B cell (primary cell): ENCODE measurements around the gene RPUSD3. TPM values are rescaled to one million over a fixed set of nuclear protein-coding genes. Genes with fewer than 3 reads are reported as not detected.
A peak's percentile ranks its signal among the peaks of the same experiment; 100 is the strongest.

ENCODE experiments used
- ATAC-seq: fragments of 200-7000 bp; cut with Tn5 transposase; one replicate; pipeline ENCODE4 v1.10.0; 2021; ENCODE audit warnings: low read depth, mild to moderate bottlenecking, moderate number of reproducible peaks, moderate library complexity
- CTCF ChIA-PET: fragments of 350-600 bp; sonication (Branson Sonifier 250); formaldehyde crosslinking; loops from one replicate; lab custom pipeline; 2021; ENCODE audit warnings: antibody characterized with exemption, inconsistent platforms; lab: Charles Lee
- POLR2A ChIA-PET: fragments of 350-600 bp; sonication (Branson Sonifier 250); formaldehyde crosslinking; loops from one replicate; lab custom pipeline; 2021; ENCODE audit warnings: antibody characterized with exemption; lab: Charles Lee
- DNase-seq: peaks from one replicate; pipeline ENCODE4 v3.0.0; 2013
- H2AFZ ChIP-seq: 2 replicates; pipeline ENCODE4 v1.6.1; 2012; ENCODE audit warnings: mild to moderate bottlenecking, low read depth, low read length; ENCODE audit not compliant: insufficient read depth, poor library complexity, severe bottlenecking
- H3K27ac ChIP-seq, 2 donors: 1 replicate in 1 of 2; 2 replicates in 1 of 2; pipeline ENCODE4 v1.5.1; 2012 to 2013; ENCODE audit warnings: low read length in 2 of 2, mild to moderate bottlenecking in 2 of 2, moderate library complexity in 1 of 2
- H3K27me3 ChIP-seq, 4 experiments: fragments of 200-600 bp in 1 of 4; sonication (generic) in 1 of 4; replicated peaks in 1 of 4; 1 replicate in 2 of 4; 2 replicates in 2 of 4; pipeline versions ENCODE4 v1.6.1 to v1.7.0; 2013 to 2016; ENCODE audit warnings: low read length in 3 of 4, mild to moderate bottlenecking in 2 of 4, mixed read lengths in 1 of 4, moderate library complexity in 1 of 4; ENCODE audit not compliant: insufficient read depth in 4 of 4, control insufficient read depth in 3 of 4; ENCODE audit errors: control extremely low read depth in 1 of 4
- H3K36me3 ChIP-seq, 2 experiments: replicated peaks in 1 of 2; 1 replicate in 1 of 2; 2 replicates in 1 of 2; pipeline versions ENCODE4 v1.6.1 to v1.7.1; 2013; ENCODE audit warnings: low read length in 1 of 2; ENCODE audit not compliant: insufficient read depth in 2 of 2, control insufficient read depth in 1 of 2; ENCODE audit errors: control extremely low read depth in 1 of 2, extremely low read depth in 1 of 2
- H3K4me1 ChIP-seq, 2 donors: fragments of 200-600 bp in 1 of 2; sonication (generic) in 1 of 2; 1 replicate in 1 of 2; 2 replicates in 1 of 2; pipeline versions ENCODE4 v1.5.1 to v1.6.1; 2013 to 2017; ENCODE audit warnings: low read length in 2 of 2; ENCODE audit not compliant: control insufficient read depth in 2 of 2, insufficient read depth in 2 of 2
- H3K4me2 ChIP-seq: replicated peaks from 2 replicates; pipeline ENCODE3; 2012; ENCODE audit warnings: mild to moderate bottlenecking, low read depth, low read length; ENCODE audit not compliant: poor library complexity, severe bottlenecking
- H3K4me3 ChIP-seq, 5 experiments: fragments of 200-600 bp in 1 of 5; sonication (generic) in 1 of 5; 1 replicate in 3 of 5; 2 replicates in 2 of 5; pipeline versions ENCODE4 v1.5.1 to v1.7.0; 2011 to 2016; ENCODE audit warnings: low read length in 4 of 5, mild to moderate bottlenecking in 4 of 5, low read depth in 2 of 5, control low read depth in 1 of 5, moderate library complexity in 1 of 5; ENCODE audit not compliant: insufficient read depth in 1 of 5; ENCODE audit errors: control extremely low read depth in 1 of 5, extremely low read depth in 1 of 5
- H3K79me2 ChIP-seq: fragments of 200-600 bp; sonication (generic); one replicate; pipeline ENCODE4 v1.6.0; 2016; ENCODE audit warnings: low read length; ENCODE audit not compliant: control insufficient read depth, insufficient read depth
- H3K9ac ChIP-seq: fragments of 200-600 bp; sonication (generic); 2 replicates; pipeline ENCODE4 v1.6.1; 2017; ENCODE audit warnings: mild to moderate bottlenecking, low read length, moderate library complexity
- H3K9me3 ChIP-seq, 3 donors: one replicate each; pipeline versions ENCODE4 v1.6.1 to v1.7.1; 2013; ENCODE audit warnings: low read length in 2 of 3; ENCODE audit not compliant: control insufficient read depth in 2 of 3, insufficient read depth in 1 of 3; ENCODE audit errors: control extremely low read depth in 1 of 3
- H4K20me1 ChIP-seq: 2 replicates; pipeline ENCODE4 v1.6.0; 2012; ENCODE audit warnings: mild to moderate bottlenecking, low read length; ENCODE audit not compliant: insufficient read depth, control insufficient read depth, poor library complexity, severe bottlenecking
- H3K27ac Mint-ChIP-seq: one replicate; pipeline ENCODE4 v1.8.0; 2021; ENCODE audit warnings: mixed read lengths
- H3K27me3 Mint-ChIP-seq: one replicate; pipeline ENCODE4 v1.8.0; 2021; ENCODE audit warnings: mixed read lengths
- H3K4me1 Mint-ChIP-seq: one replicate; pipeline ENCODE4 v1.8.0; 2021; ENCODE audit warnings: mixed read lengths
- H3K4me3 Mint-ChIP-seq: one replicate; pipeline ENCODE4 v1.8.0; 2021; ENCODE audit warnings: mixed read lengths
- H3K9me3 Mint-ChIP-seq: one replicate; pipeline ENCODE4 v1.8.0; 2022; ENCODE audit warnings: mixed read lengths; ENCODE audit not compliant: insufficient read depth
- EZH2 ChIP-seq: IDR thresholded peaks from 2 replicates; pipeline ENCODE4 v1.6.1; 2012; ENCODE audit warnings: borderline replicate concordance, low read depth, mild to moderate bottlenecking, moderate library complexity, low read length; ENCODE audit not compliant: insufficient read depth, poor library complexity, severe bottlenecking
- WGBS: methylation state at CpG from one replicate; pipeline ENCODE4 v1.1.5; 2013; ENCODE audit warnings: missing lambda C conversion rate; ENCODE audit not compliant: insufficient coverage; 5-methylcytosine and 5-hydroxymethylcytosine counted together
- intact Hi-C: fragments of 100-400 bp; cut with micrococcal nuclease; formaldehyde crosslinking; loops from one replicate; pipeline ENCODE4 v1.10.0; 2022
- polyA plus RNA-seq: library from polyadenylated mRNA; depleted of rRNA; stranded (reverse); fragments of >200 nt; gene quantifications from 2 replicates; pipeline ENCODE4 v1.2.3, GENCODE V29; 2012
- total RNA-seq, 2 donors: library from RNA; stranded (reverse); fragments of 120-200 nt in 1 of 2; gene quantifications; 1 replicate in 1 of 2; 2 replicates in 1 of 2; pipeline versions ENCODE4 v1.2.3 to v1.2.4, GENCODE V29; 2013 to 2022
- TF ChIP-seq, protein P1 (sequence below): fragments of 200-600 bp; IDR thresholded peaks from one replicate; pipeline ENCODE4 v1.8.0; 2022; ENCODE audit warnings: antibody characterized with exemption, mild to moderate bottlenecking

RPUSD3 gene
- total and polyA plus RNA-seq, 2 donors (not counting 1 experiment from before 2014, with no cell fraction given), result 57.0 to 60.7 TPM

DNA sequence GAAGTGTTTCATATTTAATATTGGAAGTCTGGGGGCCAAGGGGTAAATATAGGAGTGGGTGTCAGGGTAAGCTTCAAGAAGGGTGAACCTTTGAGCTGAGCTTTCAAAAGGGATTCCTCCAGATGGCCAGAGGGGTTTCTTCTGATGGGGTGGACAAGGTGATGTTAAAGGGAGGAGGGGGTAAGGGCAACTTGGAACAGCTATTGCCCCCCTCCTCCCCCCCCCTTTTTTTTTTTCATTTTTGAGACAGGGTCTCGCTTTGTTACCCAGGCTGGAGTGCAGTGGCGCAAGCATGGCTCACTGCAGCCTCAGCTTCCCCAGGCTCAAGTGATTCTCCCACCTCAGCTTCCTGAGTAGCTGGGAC, 35.8 kb downstream of the RPUSD3 start:
- WGBS, result no CpG with 5 or more reads among the region's 2 CpGs
- H3K4me3 ChIP-seq, result no peak overlapping the region
- Mint-ChIP-seq H3K9me3 (no peaks in the 10 kb centered on the region), H3K4me3 (no peak overlapping the region), H3K27me3 (no peaks in the 10 kb centered on the region), H3K4me1 (peaks cover 38% of the 10 kb centered on the region), H3K27ac (peak overlapping the region; percentile 20)
- no peak for ATAC-seq
- intact Hi-C loops, result no loop called here
- POLR2A ChIA-PET, result interaction anchor here (0.5 to 2.4 kb wide), 5 partner anchors 13 to 73 kb away, joined by 3 to 12 read pairs (median 5); partner anchors contain the start of genes ARPC4 and TADA3
- no peak overlapping the region for H3K4me2 ChIP-seq
- H3K27ac ChIP-seq, result peak overlapping the region in 1 of 2 donors; percentile 90
- TF ChIP-seq EZH2, result no peak
- TF ChIP-seq, protein P1, sequence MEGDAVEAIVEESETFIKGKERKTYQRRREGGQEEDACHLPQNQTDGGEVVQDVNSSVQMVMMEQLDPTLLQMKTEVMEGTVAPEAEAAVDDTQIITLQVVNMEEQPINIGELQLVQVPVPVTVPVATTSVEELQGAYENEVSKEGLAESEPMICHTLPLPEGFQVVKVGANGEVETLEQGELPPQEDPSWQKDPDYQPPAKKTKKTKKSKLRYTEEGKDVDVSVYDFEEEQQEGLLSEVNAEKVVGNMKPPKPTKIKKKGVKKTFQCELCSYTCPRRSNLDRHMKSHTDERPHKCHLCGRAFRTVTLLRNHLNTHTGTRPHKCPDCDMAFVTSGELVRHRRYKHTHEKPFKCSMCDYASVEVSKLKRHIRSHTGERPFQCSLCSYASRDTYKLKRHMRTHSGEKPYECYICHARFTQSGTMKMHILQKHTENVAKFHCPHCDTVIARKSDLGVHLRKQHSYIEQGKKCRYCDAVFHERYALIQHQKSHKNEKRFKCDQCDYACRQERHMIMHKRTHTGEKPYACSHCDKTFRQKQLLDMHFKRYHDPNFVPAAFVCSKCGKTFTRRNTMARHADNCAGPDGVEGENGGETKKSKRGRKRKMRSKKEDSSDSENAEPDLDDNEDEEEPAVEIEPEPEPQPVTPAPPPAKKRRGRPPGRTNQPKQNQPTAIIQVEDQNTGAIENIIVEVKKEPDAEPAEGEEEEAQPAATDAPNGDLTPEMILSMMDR, result no peak
- H4K20me1 ChIP-seq, result peaks cover 23% of the 10 kb centered on the region
- H3K9ac ChIP-seq, result no peak overlapping the region
- H3K79me2 ChIP-seq, result peaks cover 17% of the 10 kb centered on the region
- H3K27me3 ChIP-seq, result no peaks in the 10 kb centered on the region
- H2AFZ ChIP-seq, result no peak overlapping the region
- CTCF ChIA-PET, result interaction anchor here (1.0 to 2.1 kb wide), 7 partner anchors 11 to 80 kb away, joined by 3 to 6 read pairs (median 5); partner anchors contain the start of genes ARPC4 and OGG1
- H3K9me3 ChIP-seq, result no peaks in the 10 kb centered on the region
- no peak for DNase-seq
- H3K36me3 ChIP-seq, result peaks cover 0 to 41% of the 10 kb centered on the region in 2 experiments
- H3K4me1 ChIP-seq, result peaks cover 24 to 30% of the 10 kb centered on the region in 2 donors

DNA sequence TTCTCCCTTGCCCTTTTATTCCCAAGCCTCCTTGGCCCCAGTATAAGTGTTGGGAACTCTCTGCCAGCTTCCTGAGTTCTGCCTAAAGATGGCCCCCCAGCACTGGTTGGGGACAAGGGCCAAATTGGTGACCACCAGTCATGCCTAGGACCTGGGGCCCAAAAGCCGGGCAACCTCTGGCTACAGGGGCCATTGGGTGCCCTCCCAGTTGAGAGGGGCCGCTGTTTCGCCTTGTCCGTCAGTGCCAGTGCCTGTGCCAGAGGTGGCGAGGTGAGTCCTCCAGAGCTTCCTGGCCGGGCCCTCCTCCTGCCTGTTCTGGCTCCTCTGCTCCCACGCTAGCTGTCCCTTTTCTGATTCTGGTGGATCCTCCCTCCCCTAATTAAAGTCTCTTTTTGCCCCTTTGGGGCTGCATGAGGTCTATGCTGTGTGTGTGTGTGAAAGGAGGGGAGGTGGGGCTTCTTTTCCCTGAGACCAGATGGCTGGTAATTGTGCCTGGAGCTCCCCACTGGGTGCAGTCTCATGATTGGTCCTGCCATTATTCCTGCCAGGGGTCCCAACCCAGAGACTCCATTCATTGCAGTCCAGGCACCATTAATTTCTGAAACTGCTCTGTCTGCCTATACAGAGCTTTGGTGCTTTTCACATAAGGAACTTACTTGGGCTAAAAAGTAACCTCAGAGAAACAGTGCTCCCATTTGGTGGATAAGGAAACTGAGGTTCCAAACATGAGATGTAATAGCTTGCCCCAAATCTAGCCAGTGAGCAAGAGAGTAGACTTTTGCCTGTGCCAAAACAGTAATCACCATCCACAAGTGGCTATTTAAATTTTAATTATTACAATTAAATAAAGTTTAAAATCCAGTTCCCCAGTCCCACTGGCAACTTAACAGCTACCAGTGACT, 36.9 kb downstream of the RPUSD3 start:
- H3K27me3 ChIP-seq, result no peaks in the 10 kb centered on the region
- H3K4me2 ChIP-seq, result no peak overlapping the region
- H3K36me3 ChIP-seq, result peaks cover 0 to 41% of the 10 kb centered on the region in 2 experiments
- POLR2A ChIA-PET, result interaction anchor here (0.6 to 1.8 kb wide), 2 partner anchors 54 to 69 kb away, joined by 5 to 7 read pairs; no protein-coding TSS in a partner anchor
- no peak overlapping the region for H3K4me3 ChIP-seq
- DNase-seq (no peak), ATAC-seq (no peak)
- H3K79me2 ChIP-seq, result peaks cover 21% of the 10 kb centered on the region
- Mint-ChIP-seq H3K4me1 (peaks cover 38% of the 10 kb centered on the region), H3K27ac (peak overlapping the region; percentile 74), H3K4me3 (no peak overlapping the region), H3K27me3 (no peaks in the 10 kb centered on the region), H3K9me3 (no peaks in the 10 kb centered on the region)
- peaks cover 25% of the 10 kb centered on the region for H4K20me1 ChIP-seq
- WGBS, result 99% methylated on average over 6 of the region's 7 CpGs
- H2AFZ ChIP-seq, result no peak overlapping the region
- TF ChIP-seq EZH2, result no peak
- TF ChIP-seq, protein P1, result no peak
- intact Hi-C loops, result no loop called here
- H3K9me3 ChIP-seq, result no peaks in the 10 kb centered on the region
- CTCF ChIA-PET, result interaction anchor here (1.2 to 2.1 kb wide), 4 partner anchors 10 to 79 kb away, joined by 4 to 6 read pairs (median 5); partner anchors contain the start of gene ARPC4
- peak overlapping the region in 1 of 2 donors; percentile 90 for H3K27ac ChIP-seq
- H3K4me1 ChIP-seq, result peaks cover 24 to 30% of the 10 kb centered on the region in 2 donors
- no peak overlapping the region for H3K9ac ChIP-seq
